ENCODE data around the gene BARX1.

DNA sequence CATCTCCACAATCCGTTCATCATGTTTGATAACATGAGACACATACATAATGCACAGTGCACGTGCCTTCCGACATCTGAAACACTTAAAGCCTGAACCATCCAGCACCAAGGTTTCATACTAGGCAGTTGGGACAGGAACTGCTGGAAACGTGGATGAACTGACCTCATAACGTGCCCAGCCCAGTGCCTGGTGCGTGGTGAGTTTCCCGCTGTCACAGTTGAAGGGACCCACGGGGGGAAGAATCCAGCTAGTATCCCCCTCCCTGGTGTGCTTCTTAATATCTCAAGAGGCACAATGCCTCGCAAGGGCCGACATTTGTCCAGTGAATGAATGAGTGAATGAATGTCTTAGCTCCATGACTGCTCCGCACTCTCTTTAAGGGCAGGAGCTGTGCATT lies 23.2 kb downstream of the BARX1 start:
- TF ChIP-seq, protein P1, sequence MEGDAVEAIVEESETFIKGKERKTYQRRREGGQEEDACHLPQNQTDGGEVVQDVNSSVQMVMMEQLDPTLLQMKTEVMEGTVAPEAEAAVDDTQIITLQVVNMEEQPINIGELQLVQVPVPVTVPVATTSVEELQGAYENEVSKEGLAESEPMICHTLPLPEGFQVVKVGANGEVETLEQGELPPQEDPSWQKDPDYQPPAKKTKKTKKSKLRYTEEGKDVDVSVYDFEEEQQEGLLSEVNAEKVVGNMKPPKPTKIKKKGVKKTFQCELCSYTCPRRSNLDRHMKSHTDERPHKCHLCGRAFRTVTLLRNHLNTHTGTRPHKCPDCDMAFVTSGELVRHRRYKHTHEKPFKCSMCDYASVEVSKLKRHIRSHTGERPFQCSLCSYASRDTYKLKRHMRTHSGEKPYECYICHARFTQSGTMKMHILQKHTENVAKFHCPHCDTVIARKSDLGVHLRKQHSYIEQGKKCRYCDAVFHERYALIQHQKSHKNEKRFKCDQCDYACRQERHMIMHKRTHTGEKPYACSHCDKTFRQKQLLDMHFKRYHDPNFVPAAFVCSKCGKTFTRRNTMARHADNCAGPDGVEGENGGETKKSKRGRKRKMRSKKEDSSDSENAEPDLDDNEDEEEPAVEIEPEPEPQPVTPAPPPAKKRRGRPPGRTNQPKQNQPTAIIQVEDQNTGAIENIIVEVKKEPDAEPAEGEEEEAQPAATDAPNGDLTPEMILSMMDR (IDR thresholded peaks at IDR 0.05) = no peak
- no peak for TF ChIP-seq POLR2A (IDR thresholded peaks at IDR 0.05)

All from right lobe of liver (tissue), 4 donors.